A549 (cell line): ENCODE data around the gene LASP1.

Experiments used
- BHLHE40 ChIP-seq: IDR thresholded peaks from 2 replicates; pipeline ENCODE4 v1.6.1; 2012; ENCODE audit warnings: low read depth, low read length, inconsistent platforms
- CBX2 ChIP-seq: fragments of 200-600 bp; sonication (generic); IDR thresholded peaks from 2 replicates; pipeline ENCODE4 v1.6.1; 2016; ENCODE audit warnings: low read depth, mild to moderate bottlenecking, borderline replicate concordance
- EHMT2 ChIP-seq: fragments of 200-600 bp; sonication (generic); IDR thresholded peaks from 2 replicates; pipeline ENCODE4 v1.6.1; 2016; ENCODE audit warnings: antibody characterized with exemption, low read depth, mild to moderate bottlenecking, moderate library complexity
- EP300 ChIP-seq, 2 experiments: fragments of >200 bp; sonication (Bioruptor Twin); formaldehyde crosslinking; IDR thresholded peaks; 2 replicates in 1 of 2; 3 replicates in 1 of 2; pipeline ENCODE4 v1.6.1; 2016 to 2017
- KDM1A ChIP-seq: fragments of 200-600 bp; sonication (generic); IDR thresholded peaks from 2 replicates; pipeline ENCODE4 v1.6.1; 2016; ENCODE audit warnings: low read depth, mild to moderate bottlenecking
- NR3C1 ChIP-seq: fragments of >200 bp; sonication (Bioruptor Twin); formaldehyde crosslinking; IDR thresholded peaks from 3 replicates; pipeline ENCODE4 v1.6.1; 2017
- POLR2A ChIP-seq: IDR thresholded peaks from 2 replicates; pipeline ENCODE4 v1.6.1; 2012; ENCODE audit warnings: mild to moderate bottlenecking, low read length
- RCOR1 ChIP-seq: fragments of 150-350 bp; IDR thresholded peaks from 2 replicates; pipeline ENCODE4 v1.6.1; 2014; ENCODE audit warnings: antibody characterized with exemption, low read length, low read depth
- SREBF2 ChIP-seq: fragments of 450-650 bp; IDR thresholded peaks from 2 replicates; pipeline ENCODE4 v1.6.1; 2014; ENCODE audit warnings: mild to moderate bottlenecking, moderate library complexity
- ZFP36 ChIP-seq: fragments of 450-650 bp; IDR thresholded peaks from 2 replicates; pipeline ENCODE4 v1.6.1; 2014; ENCODE audit warnings: borderline replicate concordance; ENCODE audit not compliant: partially characterized antibody
- TF ChIP-seq, protein P1 (sequence below): fragments of >200 bp; sonication (Bioruptor Twin); formaldehyde crosslinking; IDR thresholded peaks from 3 replicates; pipeline ENCODE4 v1.5.1; 2016
- TF ChIP-seq, protein P2 (sequence below): fragments of 200-600 bp; sonication (generic); IDR thresholded peaks from 2 replicates; pipeline ENCODE4 v1.6.1; 2016; ENCODE audit warnings: antibody characterized with exemption, mild to moderate bottlenecking, moderate library complexity

DNA sequence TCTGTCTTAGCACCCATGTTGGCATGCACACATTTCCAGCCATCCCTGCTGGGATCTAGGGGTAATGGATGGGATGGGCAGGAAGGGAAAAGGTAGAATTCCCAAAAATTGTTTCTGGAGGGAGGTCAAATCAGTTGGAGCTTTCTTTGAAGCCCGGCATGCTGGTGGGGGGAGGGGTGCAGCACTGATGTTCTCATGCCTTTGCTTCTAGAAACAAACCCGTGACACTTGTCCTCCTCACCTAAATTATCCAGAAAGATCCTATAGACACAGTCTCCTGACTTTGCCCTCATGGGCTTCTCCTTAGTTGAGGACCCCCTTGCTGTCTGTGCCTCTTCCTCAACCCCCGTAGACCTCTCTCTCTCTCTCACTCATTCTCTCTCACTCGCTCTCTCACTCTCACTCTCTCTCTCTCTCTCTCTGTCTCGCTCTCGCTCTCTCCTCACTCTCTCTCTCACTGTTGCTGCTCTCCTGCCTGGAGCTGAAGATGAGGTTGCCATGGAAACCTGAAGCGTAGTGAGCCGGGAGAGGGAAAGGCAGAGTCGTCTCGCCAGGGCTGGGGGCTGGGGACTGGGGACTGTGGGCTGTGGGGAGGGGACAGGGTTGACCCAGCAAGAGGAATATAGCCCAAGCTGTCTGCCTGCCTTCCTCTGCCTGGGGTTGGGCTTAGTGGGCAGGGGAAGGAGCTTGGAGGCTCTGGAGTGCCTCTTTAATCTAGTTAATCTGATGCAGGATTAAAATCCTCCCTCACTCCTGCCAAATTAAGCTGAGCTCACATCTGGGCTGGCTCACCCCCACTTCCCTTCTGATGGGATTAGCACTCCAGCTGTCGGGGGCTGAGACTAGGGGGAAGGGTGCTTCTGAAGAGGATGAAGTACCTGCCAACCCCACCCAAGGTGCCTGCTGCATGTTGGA, 16.1 kb downstream of the LASP1 start:
- TF ChIP-seq, protein P1, sequence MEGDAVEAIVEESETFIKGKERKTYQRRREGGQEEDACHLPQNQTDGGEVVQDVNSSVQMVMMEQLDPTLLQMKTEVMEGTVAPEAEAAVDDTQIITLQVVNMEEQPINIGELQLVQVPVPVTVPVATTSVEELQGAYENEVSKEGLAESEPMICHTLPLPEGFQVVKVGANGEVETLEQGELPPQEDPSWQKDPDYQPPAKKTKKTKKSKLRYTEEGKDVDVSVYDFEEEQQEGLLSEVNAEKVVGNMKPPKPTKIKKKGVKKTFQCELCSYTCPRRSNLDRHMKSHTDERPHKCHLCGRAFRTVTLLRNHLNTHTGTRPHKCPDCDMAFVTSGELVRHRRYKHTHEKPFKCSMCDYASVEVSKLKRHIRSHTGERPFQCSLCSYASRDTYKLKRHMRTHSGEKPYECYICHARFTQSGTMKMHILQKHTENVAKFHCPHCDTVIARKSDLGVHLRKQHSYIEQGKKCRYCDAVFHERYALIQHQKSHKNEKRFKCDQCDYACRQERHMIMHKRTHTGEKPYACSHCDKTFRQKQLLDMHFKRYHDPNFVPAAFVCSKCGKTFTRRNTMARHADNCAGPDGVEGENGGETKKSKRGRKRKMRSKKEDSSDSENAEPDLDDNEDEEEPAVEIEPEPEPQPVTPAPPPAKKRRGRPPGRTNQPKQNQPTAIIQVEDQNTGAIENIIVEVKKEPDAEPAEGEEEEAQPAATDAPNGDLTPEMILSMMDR, result no peak
- TF ChIP-seq CBX2 (no peak), EP300 (IDR thresholded peaks at IDR 0.05) (no peak), NR3C1 (no peak), POLR2A (no peak), EHMT2 (no peak), RCOR1 (no peak), SREBF2 (no peak), ZFP36 (no peak), KDM1A (no peak), BHLHE40 (no peak)
- TF ChIP-seq, protein P2, sequence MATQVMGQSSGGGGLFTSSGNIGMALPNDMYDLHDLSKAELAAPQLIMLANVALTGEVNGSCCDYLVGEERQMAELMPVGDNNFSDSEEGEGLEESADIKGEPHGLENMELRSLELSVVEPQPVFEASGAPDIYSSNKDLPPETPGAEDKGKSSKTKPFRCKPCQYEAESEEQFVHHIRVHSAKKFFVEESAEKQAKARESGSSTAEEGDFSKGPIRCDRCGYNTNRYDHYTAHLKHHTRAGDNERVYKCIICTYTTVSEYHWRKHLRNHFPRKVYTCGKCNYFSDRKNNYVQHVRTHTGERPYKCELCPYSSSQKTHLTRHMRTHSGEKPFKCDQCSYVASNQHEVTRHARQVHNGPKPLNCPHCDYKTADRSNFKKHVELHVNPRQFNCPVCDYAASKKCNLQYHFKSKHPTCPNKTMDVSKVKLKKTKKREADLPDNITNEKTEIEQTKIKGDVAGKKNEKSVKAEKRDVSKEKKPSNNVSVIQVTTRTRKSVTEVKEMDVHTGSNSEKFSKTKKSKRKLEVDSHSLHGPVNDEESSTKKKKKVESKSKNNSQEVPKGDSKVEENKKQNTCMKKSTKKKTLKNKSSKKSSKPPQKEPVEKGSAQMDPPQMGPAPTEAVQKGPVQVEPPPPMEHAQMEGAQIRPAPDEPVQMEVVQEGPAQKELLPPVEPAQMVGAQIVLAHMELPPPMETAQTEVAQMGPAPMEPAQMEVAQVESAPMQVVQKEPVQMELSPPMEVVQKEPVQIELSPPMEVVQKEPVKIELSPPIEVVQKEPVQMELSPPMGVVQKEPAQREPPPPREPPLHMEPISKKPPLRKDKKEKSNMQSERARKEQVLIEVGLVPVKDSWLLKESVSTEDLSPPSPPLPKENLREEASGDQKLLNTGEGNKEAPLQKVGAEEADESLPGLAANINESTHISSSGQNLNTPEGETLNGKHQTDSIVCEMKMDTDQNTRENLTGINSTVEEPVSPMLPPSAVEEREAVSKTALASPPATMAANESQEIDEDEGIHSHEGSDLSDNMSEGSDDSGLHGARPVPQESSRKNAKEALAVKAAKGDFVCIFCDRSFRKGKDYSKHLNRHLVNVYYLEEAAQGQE, result no peak
